BLaER1 (cell line): ENCODE results near the gene ARFGAP3.

Source experiments
- H3K27ac ChIP-seq: shearing (Covaris generic); formaldehyde crosslinking; 2 replicates; pipeline ENCODE4 v1.8.1; 2022
- H3K27me3 ChIP-seq: shearing (Covaris generic); formaldehyde crosslinking; 2 replicates; pipeline ENCODE4 v1.8.1; 2022
- H3K36me3 ChIP-seq: shearing (Covaris generic); formaldehyde crosslinking; 2 replicates; pipeline ENCODE4 v1.8.1; 2022
- H3K4me1 ChIP-seq: shearing (Covaris generic); formaldehyde crosslinking; 2 replicates; pipeline ENCODE4 v1.8.1; 2022
- H3K4me2 ChIP-seq: shearing (Covaris generic); formaldehyde crosslinking; 2 replicates; pipeline ENCODE4 v1.8.1; 2022
- H3K4me3 ChIP-seq: shearing (Covaris generic); formaldehyde crosslinking; 2 replicates; pipeline ENCODE4 v1.8.1; 2022
- H3K9ac ChIP-seq: shearing (Covaris generic); formaldehyde crosslinking; 2 replicates; pipeline ENCODE4 v1.8.1; 2022
- H3K9me3 ChIP-seq: shearing (Covaris generic); formaldehyde crosslinking; 2 replicates; pipeline ENCODE4 v1.8.1; 2022
- H4K20me1 ChIP-seq: shearing (Covaris generic); formaldehyde crosslinking; 2 replicates; pipeline ENCODE4 v1.8.1; 2022
- Cebpa-rat ChIP-seq: shearing (Covaris generic); IDR thresholded peaks from 2 replicates; pipeline ENCODE4 v1.8.1; 2022

The ARFGAP3 gene

GRCh38 chr22:42868751-42869251 is 11.7 kb upstream of the ARFGAP3 start:
- no peaks in the 10 kb centered on the region for H3K27me3 ChIP-seq
- H3K27ac ChIP-seq: peak overlapping the region; percentile 52
- no peaks in the 10 kb centered on the region for H4K20me1 ChIP-seq

DNA sequence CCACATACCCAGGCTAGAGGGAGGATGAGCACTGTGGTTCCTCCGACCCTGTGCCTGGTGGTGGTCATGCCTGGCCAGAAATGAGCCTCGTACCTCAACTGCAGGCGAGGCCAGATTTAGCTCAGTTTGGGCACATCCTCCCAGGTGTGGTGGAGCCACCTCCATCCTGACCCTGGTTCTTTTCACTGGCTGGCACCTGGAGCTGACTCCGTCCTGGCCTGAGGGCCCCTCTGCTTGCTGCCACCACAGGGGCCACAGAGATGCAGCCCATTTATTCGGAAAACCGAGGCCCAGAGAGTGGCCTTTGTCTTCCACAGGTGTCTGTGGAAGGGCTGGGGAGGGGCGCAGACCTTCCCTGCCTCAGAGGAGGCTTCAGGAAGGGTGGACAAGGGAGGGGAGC is 9.0 kb upstream of the ARFGAP3 start:
- H3K4me1 ChIP-seq: peaks cover 47% of the 10 kb centered on the region
- H3K27me3 ChIP-seq: no peaks in the 10 kb centered on the region
- H3K9me3 ChIP-seq: peaks cover 9% of the 10 kb centered on the region
- no peak overlapping the region for H3K4me2 ChIP-seq
- H3K9ac ChIP-seq: no peak overlapping the region
- H4K20me1 ChIP-seq: no peaks in the 10 kb centered on the region
- H3K27ac ChIP-seq: no peak overlapping the region
- peaks cover 20% of the 10 kb centered on the region for H3K36me3 ChIP-seq
- H3K4me3 ChIP-seq: no peak overlapping the region
- TF ChIP-seq Cebpa-rat: no peak

More at GRCh38 chr22:42868751-42869251, 11.7 kb upstream of the ARFGAP3 start:
- no peak overlapping the region for H3K4me3 ChIP-seq
- H3K36me3 ChIP-seq: peaks cover 47% of the 10 kb centered on the region
- H3K9ac ChIP-seq: no peak overlapping the region
- H3K4me2 ChIP-seq: no peak overlapping the region
- peaks cover 29% of the 10 kb centered on the region for H3K4me1 ChIP-seq
- H3K9me3 ChIP-seq: peaks cover 4% of the 10 kb centered on the region; the same call in 1 of the 2 replicates
- no peak for TF ChIP-seq Cebpa-rat

- Histone ChIP-seq H3K27ac (no peak overlapping the region), H3K9ac (no peak overlapping the region), H3K9me3 (peaks cover 9% of the 10 kb centered on the region), H3K27me3 (no peaks in the 10 kb centered on the region), H3K4me2 (no peak overlapping the region), H4K20me1 (no peaks in the 10 kb centered on the region), H3K4me3 (no peak overlapping the region), H3K36me3 (peaks cover 14% of the 10 kb centered on the region), H3K4me1 (peaks cover 53% of the 10 kb centered on the region)
- no peak for TF ChIP-seq Cebpa-rat
Measured at GRCh38 chr22:42865536-42865935, 8.5 kb upstream of the ARFGAP3 start.

GRCh38 chr22:42863349-42863961 is 6.4 kb upstream of the ARFGAP3 start:
- Histone ChIP-seq H3K4me2 (peak overlapping the region; percentile 19; the same call in 1 of the 2 replicates), H3K9ac (no peak overlapping the region)
- TF ChIP-seq Cebpa-rat: no peak

DNA sequence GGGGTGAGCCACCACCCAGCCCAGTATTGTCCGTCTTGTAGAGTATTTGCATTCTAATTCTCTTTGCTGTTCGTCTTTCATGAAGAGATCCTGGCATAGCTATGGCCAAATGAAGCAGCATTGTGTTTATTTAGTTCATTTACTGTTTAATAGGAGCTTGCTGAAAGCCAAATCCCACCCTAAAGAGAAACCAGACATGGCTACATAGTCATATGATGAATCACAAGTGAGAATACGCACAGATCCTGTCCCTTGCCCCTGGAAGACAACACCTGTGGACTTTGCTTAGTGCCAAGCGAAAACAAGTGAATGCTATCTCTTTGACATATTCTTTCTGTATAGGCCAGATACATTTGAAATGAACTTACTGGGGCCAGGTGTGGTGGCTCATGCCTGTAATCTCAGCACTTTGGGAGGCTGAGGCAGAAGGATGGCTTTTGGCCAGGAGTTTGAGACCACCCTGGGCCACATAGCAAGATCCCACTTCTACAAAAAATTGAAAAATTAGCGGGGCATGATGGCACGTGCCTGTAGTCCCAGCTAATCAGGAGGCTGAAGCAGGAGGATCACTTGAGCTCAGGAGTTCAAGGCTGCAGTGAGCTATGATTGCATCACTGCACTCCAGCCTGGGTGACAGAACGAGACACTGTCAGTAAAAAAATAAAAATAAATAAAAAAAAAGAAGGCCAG is 5.1 kb upstream of the ARFGAP3 start:
- Histone ChIP-seq H3K4me1 (peaks cover 50% of the 10 kb centered on the region), H3K27me3 (no peaks in the 10 kb centered on the region), H3K4me3 (no peak overlapping the region), H3K36me3 (no peaks in the 10 kb centered on the region), H3K27ac (no peak overlapping the region; the same call in 1 of the 2 replicates), H3K4me2 (peak overlapping the region; percentile 84), H3K9me3 (peaks cover 9% of the 10 kb centered on the region), H3K9ac (no peak overlapping the region), H4K20me1 (no peaks in the 10 kb centered on the region)
- no peak for TF ChIP-seq Cebpa-rat

More at GRCh38 chr22:42863349-42863961, 6.4 kb upstream of the ARFGAP3 start:
- no peaks in the 10 kb centered on the region for H4K20me1 ChIP-seq
- H3K27ac ChIP-seq: no peak overlapping the region
- H3K36me3 ChIP-seq: no peaks in the 10 kb centered on the region
- peaks cover 51% of the 10 kb centered on the region for H3K4me1 ChIP-seq
- peaks cover 9% of the 10 kb centered on the region for H3K9me3 ChIP-seq
- H3K27me3 ChIP-seq: no peaks in the 10 kb centered on the region
- H3K4me3 ChIP-seq: no peak overlapping the region

GRCh38 chr22:42860968-42861367 is 3.9 kb upstream of the ARFGAP3 start:
- Histone ChIP-seq H3K4me3 (no peak overlapping the region), H3K4me1 (peaks cover 48% of the 10 kb centered on the region), H3K27me3 (no peaks in the 10 kb centered on the region), H3K36me3 (no peaks in the 10 kb centered on the region), H3K4me2 (peak overlapping the region; percentile 84), H3K9ac (peak overlapping the region; percentile 47), H4K20me1 (peaks cover 5% of the 10 kb centered on the region), H3K9me3 (peaks cover 9% of the 10 kb centered on the region), H3K27ac (peak overlapping the region; percentile 65)
- TF ChIP-seq Cebpa-rat: no peak

- H3K4me2 ChIP-seq: peak overlapping the region; percentile 93
- peaks cover 8% of the 10 kb centered on the region; the same call in 1 of the 2 replicates for H3K36me3 ChIP-seq
- no peak overlapping the region for H3K27ac ChIP-seq
- H3K27me3 ChIP-seq: no peaks in the 10 kb centered on the region
- H3K9me3 ChIP-seq: peaks cover 5% of the 10 kb centered on the region; the same call in 1 of the 2 replicates
- peaks cover 21% of the 10 kb centered on the region for H4K20me1 ChIP-seq
- H3K4me3 ChIP-seq: peak overlapping the region; percentile 79; the same call in 1 of the 2 replicates
- no peak for TF ChIP-seq Cebpa-rat
- H3K9ac ChIP-seq: no peak overlapping the region
- H3K4me1 ChIP-seq: peaks cover 61% of the 10 kb centered on the region
Measured at GRCh38 chr22:42857845-42858481, 890 bp upstream of the ARFGAP3 start.

DNA sequence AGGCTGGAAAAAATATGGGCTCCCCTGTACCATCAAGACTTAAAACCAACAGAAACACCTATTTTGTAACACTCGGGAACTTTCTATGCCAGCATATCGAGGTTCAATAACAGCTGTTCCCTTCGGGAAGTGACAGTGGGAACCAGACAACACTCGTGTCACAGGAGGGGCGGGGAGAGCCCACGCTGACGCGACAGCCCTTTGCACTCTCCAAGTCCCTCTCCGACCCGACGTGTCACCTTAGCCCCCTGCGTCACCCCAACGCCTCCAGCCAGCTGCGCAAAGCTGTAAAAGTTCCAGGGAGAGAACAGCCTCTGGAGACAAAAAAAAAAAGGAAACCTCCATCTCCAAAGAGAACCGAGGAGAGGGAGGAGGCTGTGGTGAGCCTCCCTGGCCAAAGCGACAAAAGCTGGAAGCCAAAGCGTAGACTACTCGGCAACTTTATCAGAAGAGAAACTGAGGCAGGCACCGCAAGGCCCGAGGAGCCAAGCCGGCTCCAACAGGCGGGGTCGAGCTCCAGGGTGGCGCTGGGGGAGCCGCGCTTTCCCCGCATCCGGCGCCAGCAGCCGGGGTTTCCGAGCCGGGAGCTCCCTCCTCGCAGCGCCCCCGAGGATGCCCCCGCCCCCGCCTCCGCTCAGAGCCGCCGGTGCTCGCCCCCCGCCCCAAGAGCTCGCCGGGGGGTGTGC is 751 bp downstream of the ARFGAP3 start:
- Histone ChIP-seq H3K4me3 (peak overlapping the region; percentile 79), H3K36me3 (peaks cover 8% of the 10 kb centered on the region), H3K9me3 (no peaks in the 10 kb centered on the region), H3K27me3 (no peaks in the 10 kb centered on the region), H3K27ac (peak overlapping the region; percentile 80), H4K20me1 (peaks cover 25% of the 10 kb centered on the region), H3K4me1 (peaks cover 58% of the 10 kb centered on the region), H3K4me2 (peak overlapping the region; percentile 93), H3K9ac (peak overlapping the region; percentile 87)
- no peak for TF ChIP-seq Cebpa-rat

DNA sequence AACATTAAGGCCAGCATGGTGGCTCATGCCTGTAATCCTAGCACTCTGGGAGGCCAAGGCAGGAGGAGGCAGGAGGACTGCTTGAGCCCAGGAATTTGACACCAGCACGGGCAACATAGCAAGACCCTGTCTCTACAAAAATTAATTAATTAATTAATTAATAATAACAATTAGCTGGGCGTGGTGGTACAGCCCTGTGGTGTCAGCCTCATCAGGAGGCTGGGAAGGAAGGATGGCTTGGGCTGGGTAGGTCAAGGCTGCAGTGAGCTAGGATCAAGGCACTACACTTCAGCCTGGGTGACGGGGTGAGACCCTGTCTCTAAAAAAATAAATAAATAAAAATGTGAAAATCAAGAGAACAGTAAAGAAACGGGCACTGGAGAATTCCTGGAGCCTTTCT is 1.4 kb downstream of the ARFGAP3 start:
- Histone ChIP-seq H4K20me1 (peaks cover 31% of the 10 kb centered on the region), H3K27me3 (no peaks in the 10 kb centered on the region), H3K4me2 (peak overlapping the region; percentile 93), H3K36me3 (peaks cover 8% of the 10 kb centered on the region), H3K9me3 (no peaks in the 10 kb centered on the region), H3K27ac (peak overlapping the region; percentile 80), H3K4me1 (peaks cover 52% of the 10 kb centered on the region), H3K9ac (peak overlapping the region; percentile 87), H3K4me3 (peak overlapping the region; percentile 79)
- TF ChIP-seq Cebpa-rat: no peak
